Neutrophil (primary cell): ENCODE results near the gene SMS.

ENCODE experiments used
- H3K27ac ChIP-seq: fragments of 200-600 bp; sonication (generic); 2 replicates; pipeline ENCODE4 v1.5.1; 2016; ENCODE audit warnings: mild to moderate bottlenecking, moderate library complexity
- H3K27me3 ChIP-seq: fragments of 200-600 bp; sonication (generic); 2 replicates; pipeline ENCODE4 v1.6.0; 2016; ENCODE audit warnings: mild to moderate bottlenecking
- H3K36me3 ChIP-seq: fragments of 200-600 bp; sonication (generic); 2 replicates; pipeline ENCODE4 v1.5.1; 2017
- H3K4me1 ChIP-seq, 2 experiments: fragments of 200-600 bp in 1 of 2; sonication (generic) in 1 of 2; 1 replicate in 1 of 2; 2 replicates in 1 of 2; pipeline versions ENCODE4 v1.5.1 to v1.6.1; 2013 to 2016; ENCODE audit warnings: low read depth in 1 of 2, low read length in 1 of 2, mild to moderate bottlenecking in 1 of 2, moderate library complexity in 1 of 2; ENCODE audit not compliant: control insufficient read depth in 1 of 2, insufficient read depth in 1 of 2
- H3K4me3 ChIP-seq, 2 experiments: fragments of 200-600 bp in 1 of 2; sonication (generic) in 1 of 2; 1 replicate in 1 of 2; 2 replicates in 1 of 2; pipeline ENCODE4 v1.5.1; 2013 to 2016; ENCODE audit warnings: low read depth in 1 of 2, low read length in 1 of 2, mild to moderate bottlenecking in 1 of 2, moderate library complexity in 1 of 2
- H3K9me3 ChIP-seq: fragments of 200-600 bp; sonication (generic); 2 replicates; pipeline ENCODE4 v1.5.1; 2016
- CTCF ChIP-seq: fragments of 200-600 bp; sonication (generic); IDR thresholded peaks from 2 replicates; pipeline ENCODE4 v1.5.1; 2016; ENCODE audit warnings: antibody characterized with exemption

SMS gene

DNA sequence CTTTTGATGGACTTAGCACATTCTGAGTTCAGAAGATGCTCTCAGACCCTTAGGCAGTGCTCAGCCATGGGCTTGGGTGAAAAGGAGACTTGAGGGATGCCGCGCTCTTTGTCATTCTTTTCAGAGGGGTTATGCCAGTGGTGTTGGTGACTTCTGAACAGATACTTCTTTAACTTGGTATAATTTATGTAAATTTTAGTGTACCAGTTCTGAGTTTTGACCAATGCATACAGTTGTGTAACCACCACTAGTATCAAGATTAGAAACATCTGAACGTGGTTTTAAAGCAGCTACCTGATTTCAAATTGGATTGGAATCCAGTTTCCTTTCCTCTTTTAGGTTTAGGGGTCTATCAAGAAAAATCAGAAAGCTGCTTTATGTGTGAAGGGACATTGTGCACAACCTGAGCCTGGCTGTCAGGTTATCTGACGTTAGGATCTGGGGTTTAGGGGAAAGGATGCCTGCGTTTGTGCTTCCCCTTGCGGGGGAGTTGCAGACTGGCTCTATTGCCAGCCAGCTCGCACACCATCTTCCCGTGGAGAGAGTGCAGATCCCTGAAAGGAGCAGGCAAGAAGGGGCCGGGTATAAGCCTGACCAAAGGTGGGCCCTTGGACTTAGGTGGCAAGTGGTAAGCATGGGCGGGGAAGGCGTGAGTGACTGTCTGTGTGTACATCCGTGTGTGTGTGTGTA lies 19.0 kb downstream of the SMS start:
- no peaks in the 10 kb centered on the region for H3K36me3 ChIP-seq
- peaks cover 11 to 22% of the 10 kb centered on the region in 2 experiments for H3K4me1 ChIP-seq
- no peak overlapping the region for H3K27ac ChIP-seq
- H3K9me3 ChIP-seq = no peaks in the 10 kb centered on the region
- H3K4me3 ChIP-seq = no peak overlapping the region
- TF ChIP-seq CTCF = no peak
- no peaks in the 10 kb centered on the region for H3K27me3 ChIP-seq

DNA sequence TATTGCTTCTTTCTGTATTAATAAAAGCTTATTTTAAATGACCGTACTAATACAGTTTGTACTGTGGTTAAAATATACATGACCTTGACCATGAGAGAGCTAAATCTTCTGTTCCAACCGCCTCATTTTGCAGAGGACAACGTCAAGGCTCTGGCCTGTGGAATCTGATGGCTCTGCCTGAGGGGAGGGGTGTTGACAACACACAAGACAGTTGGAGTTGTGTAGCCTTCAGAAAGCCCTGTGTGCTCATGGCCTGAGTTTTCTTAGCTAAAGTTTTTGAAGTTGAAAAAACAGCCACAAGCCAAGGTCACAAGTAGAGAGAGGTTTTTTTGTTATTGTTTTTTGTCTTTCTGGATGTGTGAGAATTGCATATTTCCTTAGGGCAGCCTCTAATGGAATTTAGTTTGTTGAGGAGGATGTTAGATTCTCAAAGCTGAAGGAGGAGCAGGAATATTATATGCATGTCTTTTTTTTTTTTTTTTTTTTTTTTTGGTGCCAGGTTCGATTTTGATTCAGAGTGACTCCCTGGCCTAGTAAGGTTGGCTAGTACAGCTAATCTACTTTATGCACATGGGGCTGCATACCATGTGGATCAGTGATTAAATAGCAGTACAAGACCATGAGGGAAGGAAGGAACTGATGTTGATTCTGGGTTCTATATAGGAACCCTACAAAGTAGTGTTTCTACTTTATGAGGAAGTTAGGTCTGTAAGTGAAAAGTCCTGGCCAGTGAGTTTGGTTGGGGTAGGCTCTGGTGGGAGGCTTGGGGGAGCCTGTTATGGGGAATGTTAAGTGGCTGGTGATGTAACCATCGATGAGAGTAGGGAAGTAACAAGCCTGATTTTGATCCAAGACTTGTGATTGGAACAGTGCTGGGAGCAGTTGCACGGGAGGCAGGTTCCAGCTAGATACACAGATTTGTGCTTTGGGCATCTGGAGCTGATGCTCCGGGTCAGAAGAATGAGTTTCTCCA lies 20.3 kb downstream of the SMS start:
- no peak for TF ChIP-seq CTCF
- Histone ChIP-seq H3K27me3 (no peaks in the 10 kb centered on the region), H3K9me3 (no peaks in the 10 kb centered on the region), H3K27ac (no peak overlapping the region), H3K4me3 (no peak overlapping the region), H3K36me3 (no peaks in the 10 kb centered on the region), H3K4me1 (peaks cover under 1 to 9% of the 10 kb centered on the region in 2 experiments)

GRCh38 chrX:21962361-21962760 lies 21.9 kb downstream of the SMS start:
- Histone ChIP-seq H3K4me3 (no peak overlapping the region), H3K9me3 (no peaks in the 10 kb centered on the region), H3K27me3 (no peaks in the 10 kb centered on the region), H3K4me1 (peaks cover 0 to 8% of the 10 kb centered on the region in 2 experiments), H3K36me3 (no peaks in the 10 kb centered on the region), H3K27ac (no peak overlapping the region)
- TF ChIP-seq CTCF = no peak

DNA sequence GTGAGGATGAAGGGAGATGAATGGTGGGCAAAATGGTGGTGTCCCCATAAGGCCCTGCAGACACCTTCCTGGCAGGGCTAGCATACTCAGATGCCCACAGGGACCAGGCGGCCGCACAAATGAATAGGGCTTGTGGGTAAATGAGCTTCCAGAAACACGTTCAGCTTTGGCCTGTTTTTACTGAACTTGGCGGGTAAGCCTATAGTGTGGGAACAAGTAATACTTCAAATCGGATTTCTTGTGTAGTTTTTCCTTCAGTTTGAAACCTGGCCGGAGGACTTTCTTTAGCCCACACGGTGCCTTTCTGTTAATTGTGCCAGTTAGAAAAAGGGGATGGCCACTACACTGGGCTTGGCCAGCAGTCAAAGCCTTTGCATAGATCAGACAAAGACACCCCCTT lies 22.8 kb downstream of the SMS start:
- peaks cover 0 to 7% of the 10 kb centered on the region in 2 experiments for H3K4me1 ChIP-seq
- no peaks in the 10 kb centered on the region for H3K36me3 ChIP-seq
- no peak overlapping the region for H3K27ac ChIP-seq
- no peaks in the 10 kb centered on the region for H3K27me3 ChIP-seq
- no peaks in the 10 kb centered on the region for H3K9me3 ChIP-seq
- H3K4me3 ChIP-seq = no peak overlapping the region
- no peak for TF ChIP-seq CTCF

DNA sequence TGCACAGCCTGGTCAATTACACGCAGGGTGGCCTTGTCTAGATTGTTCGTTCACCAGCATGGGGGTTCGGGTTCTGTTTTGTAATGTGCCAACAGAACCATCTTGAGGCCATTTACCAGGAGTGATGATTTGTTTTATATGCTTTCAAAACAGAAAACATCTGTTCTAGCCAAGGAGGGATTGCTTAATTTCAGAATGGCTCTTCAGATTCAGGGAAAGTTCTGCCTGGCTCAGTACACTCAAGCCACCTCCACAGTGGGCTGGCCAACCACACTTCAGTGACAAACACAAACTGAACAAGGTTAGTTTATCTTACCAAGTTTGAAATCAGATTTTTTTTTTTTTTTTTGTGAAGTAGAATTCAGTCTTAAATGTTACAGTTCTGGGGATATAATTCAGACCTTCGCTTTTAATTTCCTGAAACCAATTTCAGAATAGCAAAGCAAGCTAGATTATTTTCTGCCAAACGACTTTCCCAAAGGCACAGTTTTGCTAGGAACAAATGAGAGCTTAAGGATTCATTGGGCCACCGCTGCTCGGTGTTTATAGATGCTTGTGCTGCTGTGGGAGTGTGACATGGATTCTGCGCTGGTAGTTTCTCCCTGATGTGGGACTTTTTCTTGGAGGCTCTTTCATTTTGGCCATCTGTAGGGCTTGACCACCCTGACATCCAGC lies 23.4 kb downstream of the SMS start:
- no peaks in the 10 kb centered on the region for H3K27me3 ChIP-seq
- H3K36me3 ChIP-seq = no peaks in the 10 kb centered on the region
- no peak for TF ChIP-seq CTCF
- no peaks in the 10 kb centered on the region for H3K9me3 ChIP-seq
- H3K4me3 ChIP-seq = no peak overlapping the region
- no peak overlapping the region for H3K27ac ChIP-seq
- peaks cover 0 to 1% of the 10 kb centered on the region in 2 experiments for H3K4me1 ChIP-seq
